DND-41 (cell line): Measurements from ENCODE around the gene AMFR.

Experiments used
- ATAC-seq: fragments of 200-7000 bp; cut with Tn5 transposase; 3 replicates; pipeline ENCODE4 v1.9.1; 2021; ENCODE audit warnings: low read depth; ENCODE audit not compliant: insufficient read depth
- DNase-seq: peaks from one replicate; pipeline ENCODE4 v3.0.0-alpha.2; 2020
- H2AFZ ChIP-seq: 2 replicates; pipeline ENCODE4 v1.6.0; 2012; ENCODE audit warnings: low read depth, low read length
- H3K27ac ChIP-seq: 2 replicates; pipeline ENCODE4 v1.5.1; 2012; ENCODE audit warnings: low read length, inconsistent platforms
- H3K27me3 ChIP-seq: fragments of 200-600 bp; sonication (generic); 2 replicates; pipeline ENCODE4 v1.6.0; 2012; ENCODE audit warnings: low read length, mild to moderate bottlenecking, inconsistent platforms; ENCODE audit not compliant: insufficient read depth, poor library complexity
- H3K36me3 ChIP-seq: 2 replicates; pipeline ENCODE4 v1.5.1; 2012; ENCODE audit warnings: low read length, inconsistent platforms; ENCODE audit not compliant: insufficient read depth
- H3K4me1 ChIP-seq: 2 replicates; pipeline ENCODE4 v1.5.1; 2012; ENCODE audit warnings: mild to moderate bottlenecking, low read length; ENCODE audit not compliant: insufficient read depth
- H3K4me2 ChIP-seq: 2 replicates; pipeline ENCODE4 v1.6.0; 2012; ENCODE audit warnings: mild to moderate bottlenecking, moderate library complexity, low read length, inconsistent platforms; ENCODE audit not compliant: insufficient read depth
- H3K4me3 ChIP-seq, 2 experiments: fragments of 200-600 bp in 1 of 2; shearing (Covaris generic) in 1 of 2; 2 replicates each; pipeline ENCODE4 v1.5.1; 2012 to 2016; ENCODE audit warnings: inconsistent platforms in 2 of 2, low read length in 2 of 2, mild to moderate bottlenecking in 2 of 2, low read depth in 1 of 2, moderate library complexity in 1 of 2
- H3K79me2 ChIP-seq: 2 replicates; pipeline ENCODE4 v1.6.0; 2012; ENCODE audit warnings: low read length, inconsistent platforms; ENCODE audit not compliant: insufficient read depth
- H3K9ac ChIP-seq: 2 replicates; pipeline ENCODE4 v1.6.0; 2012; ENCODE audit warnings: low read depth, mild to moderate bottlenecking, inconsistent platforms, low read length, moderate library complexity
- H3K9me3 ChIP-seq: 2 replicates; pipeline ENCODE4 v1.5.1; 2012; ENCODE audit warnings: low read length, moderate library complexity, mild to moderate bottlenecking, inconsistent platforms; ENCODE audit not compliant: insufficient read depth, severe bottlenecking
- H4K20me1 ChIP-seq: 2 replicates; pipeline ENCODE4 v1.6.0; 2012; ENCODE audit warnings: low read length; ENCODE audit not compliant: insufficient read depth
- CTCF ChIP-seq: IDR thresholded peaks from 2 replicates; pipeline ENCODE4 v1.5.1; 2012; ENCODE audit warnings: borderline replicate concordance, low read length, moderate library complexity, mild to moderate bottlenecking; ENCODE audit not compliant: poor library complexity, severe bottlenecking; ENCODE audit errors: extremely low read depth
- EZH2 ChIP-seq: IDR thresholded peaks from 3 replicates; pipeline ENCODE4 v1.6.1; 2012; ENCODE audit warnings: borderline replicate concordance, low read depth, mild to moderate bottlenecking, moderate library complexity, low read length, inconsistent platforms; ENCODE audit not compliant: severe bottlenecking

Gene AMFR

DNA sequence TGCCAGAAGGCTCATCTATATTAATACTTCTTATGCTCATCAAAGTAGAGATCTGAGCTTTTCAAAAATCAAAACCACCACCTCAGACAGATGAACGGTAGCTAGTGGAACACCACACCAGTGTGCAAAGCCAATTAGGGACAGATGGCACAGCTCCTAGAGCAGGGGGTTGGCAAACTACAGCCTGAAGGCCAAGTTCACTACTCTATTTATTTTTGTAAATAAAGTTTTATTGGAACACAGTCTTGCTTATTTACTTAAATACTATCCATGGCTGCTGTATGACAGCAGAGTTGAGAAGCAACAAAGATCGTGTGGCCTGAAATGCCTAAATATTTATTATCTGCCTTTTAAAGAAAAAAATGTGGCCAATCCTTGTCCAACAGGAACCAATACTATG, 56.8 kb downstream of the AMFR start:
- Histone ChIP-seq H3K4me2 (no peak overlapping the region), H3K36me3 (peaks cover 64% of the 10 kb centered on the region), H3K4me3 (no peak overlapping the region), H3K27me3 (no peaks in the 10 kb centered on the region), H4K20me1 (no peaks in the 10 kb centered on the region; the same call in 1 of the 2 replicates), H3K9me3 (no peaks in the 10 kb centered on the region), H2AFZ (no peak overlapping the region), H3K79me2 (no peaks in the 10 kb centered on the region), H3K4me1 (no peaks in the 10 kb centered on the region), H3K9ac (no peak overlapping the region), H3K27ac (no peak overlapping the region)
- TF ChIP-seq CTCF (no peak), EZH2 (no peak)
- DNase-seq (no peak), ATAC-seq (no peak)

- DNase-seq (no peak), ATAC-seq (no peak)
- Histone ChIP-seq H3K4me1 (no peaks in the 10 kb centered on the region), H3K36me3 (peaks cover 65% of the 10 kb centered on the region), H4K20me1 (peaks cover 3% of the 10 kb centered on the region; the same call in 1 of the 2 replicates), H3K9ac (no peak overlapping the region), H3K27ac (no peak overlapping the region), H2AFZ (no peak overlapping the region), H3K9me3 (no peaks in the 10 kb centered on the region), H3K79me2 (no peaks in the 10 kb centered on the region), H3K4me3 (no peak overlapping the region), H3K4me2 (no peak overlapping the region), H3K27me3 (no peaks in the 10 kb centered on the region)
- no peak for TF ChIP-seq EZH2
- TF ChIP-seq CTCF: no peak
Measured at GRCh38 chr16:56367764-56368163, 57.6 kb downstream of the AMFR start.

GRCh38 chr16:56366945-56367344, 58.4 kb downstream of the AMFR start:
- peaks cover 73% of the 10 kb centered on the region for H3K36me3 ChIP-seq

More at GRCh38 chr16:56366945-56367344, 58.4 kb downstream of the AMFR start:
- Histone ChIP-seq H3K9me3 (no peaks in the 10 kb centered on the region), H3K4me3 (no peak overlapping the region), H3K27me3 (no peaks in the 10 kb centered on the region), H3K9ac (no peak overlapping the region), H3K27ac (no peak overlapping the region), H2AFZ (no peak overlapping the region), H3K4me1 (no peaks in the 10 kb centered on the region), H3K4me2 (no peak overlapping the region), H3K79me2 (no peaks in the 10 kb centered on the region), H4K20me1 (peaks cover 3% of the 10 kb centered on the region; the same call in 1 of the 2 replicates)
- ATAC-seq: no peak
- TF ChIP-seq EZH2: no peak
- no peak for TF ChIP-seq CTCF
- no peak for DNase-seq
